ENCODE results near the gene CHCHD3.

The CHCHD3 gene

DNA sequence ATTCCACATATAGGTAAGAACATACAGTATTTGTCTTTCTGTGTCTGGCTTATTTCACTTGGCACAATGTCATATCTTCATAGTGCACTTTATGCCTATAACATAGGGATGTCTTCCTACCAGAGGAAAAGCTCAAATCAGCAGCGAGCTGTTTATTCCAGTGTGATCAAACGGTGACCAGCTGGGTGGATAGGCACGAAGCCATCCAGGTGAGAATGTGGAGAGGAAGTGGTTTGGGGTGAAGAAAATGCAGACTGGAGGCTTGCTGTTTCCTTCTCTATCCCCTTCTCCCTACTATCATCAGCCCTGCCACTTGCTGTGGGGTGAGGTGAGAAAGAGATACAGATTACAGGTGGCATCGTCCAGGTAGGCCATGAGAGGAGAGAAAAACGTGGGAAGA lies 52.4 kb downstream of the CHCHD3 start:
- no peak for TF ChIP-seq TSHZ2 (CRISPR knock-in tag; IDR thresholded peaks at IDR 0.05)
- TF ChIP-seq, protein P1, sequence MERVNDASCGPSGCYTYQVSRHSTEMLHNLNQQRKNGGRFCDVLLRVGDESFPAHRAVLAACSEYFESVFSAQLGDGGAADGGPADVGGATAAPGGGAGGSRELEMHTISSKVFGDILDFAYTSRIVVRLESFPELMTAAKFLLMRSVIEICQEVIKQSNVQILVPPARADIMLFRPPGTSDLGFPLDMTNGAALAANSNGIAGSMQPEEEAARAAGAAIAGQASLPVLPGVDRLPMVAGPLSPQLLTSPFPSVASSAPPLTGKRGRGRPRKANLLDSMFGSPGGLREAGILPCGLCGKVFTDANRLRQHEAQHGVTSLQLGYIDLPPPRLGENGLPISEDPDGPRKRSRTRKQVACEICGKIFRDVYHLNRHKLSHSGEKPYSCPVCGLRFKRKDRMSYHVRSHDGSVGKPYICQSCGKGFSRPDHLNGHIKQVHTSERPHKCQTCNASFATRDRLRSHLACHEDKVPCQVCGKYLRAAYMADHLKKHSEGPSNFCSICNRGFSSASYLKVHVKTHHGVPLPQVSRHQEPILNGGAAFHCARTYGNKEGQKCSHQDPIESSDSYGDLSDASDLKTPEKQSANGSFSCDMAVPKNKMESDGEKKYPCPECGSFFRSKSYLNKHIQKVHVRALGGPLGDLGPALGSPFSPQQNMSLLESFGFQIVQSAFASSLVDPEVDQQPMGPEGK (CRISPR knock-in tag; IDR thresholded peaks at IDR 0.05; ENCODE audit: borderline replicate concordance) = no peak
- no peak for TF ChIP-seq ARNTL (CRISPR knock-in tag; IDR thresholded peaks at IDR 0.05; ENCODE audit: borderline replicate concordance, low read depth)
- ATAC-seq = no peak

- TF ChIP-seq OSR1 (CRISPR knock-in tag; IDR thresholded peaks at IDR 0.05) (no peak), ESRRG (CRISPR knock-in tag; IDR thresholded peaks at IDR 0.05) (no peak), TSHZ2 (CRISPR knock-in tag; IDR thresholded peaks at IDR 0.05) (no peak), ZNF70 (CRISPR knock-in tag; IDR thresholded peaks at IDR 0.05) (no peak), TOX (CRISPR knock-in tag; IDR thresholded peaks at IDR 0.05; ENCODE audit: borderline replicate concordance) (no peak), ARNTL (CRISPR knock-in tag; IDR thresholded peaks at IDR 0.05; ENCODE audit: borderline replicate concordance, low read depth) (no peak), PPARA (CRISPR knock-in tag; IDR thresholded peaks at IDR 0.05; ENCODE audit: borderline replicate concordance) (no peak), ZFP30 (CRISPR knock-in tag; IDR thresholded peaks at IDR 0.05) (no peak)
- TF ChIP-seq, protein P2, sequence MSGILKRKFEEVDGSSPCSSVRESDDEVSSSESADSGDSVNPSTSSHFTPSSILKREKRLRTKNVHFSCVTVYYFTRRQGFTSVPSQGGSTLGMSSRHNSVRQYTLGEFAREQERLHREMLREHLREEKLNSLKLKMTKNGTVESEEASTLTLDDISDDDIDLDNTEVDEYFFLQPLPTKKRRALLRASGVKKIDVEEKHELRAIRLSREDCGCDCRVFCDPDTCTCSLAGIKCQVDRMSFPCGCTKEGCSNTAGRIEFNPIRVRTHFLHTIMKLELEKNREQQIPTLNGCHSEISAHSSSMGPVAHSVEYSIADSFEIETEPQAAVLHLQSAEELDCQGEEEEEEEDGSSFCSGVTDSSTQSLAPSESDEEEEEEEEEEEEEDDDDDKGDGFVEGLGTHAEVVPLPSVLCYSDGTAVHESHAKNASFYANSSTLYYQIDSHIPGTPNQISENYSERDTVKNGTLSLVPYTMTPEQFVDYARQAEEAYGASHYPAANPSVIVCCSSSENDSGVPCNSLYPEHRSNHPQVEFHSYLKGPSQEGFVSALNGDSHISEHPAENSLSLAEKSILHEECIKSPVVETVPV (CRISPR knock-in tag; IDR thresholded peaks at IDR 0.05) = no peak
- TF ChIP-seq, protein P1 (CRISPR knock-in tag; IDR thresholded peaks at IDR 0.05; ENCODE audit: borderline replicate concordance) = no peak
- TF ChIP-seq, protein P3, sequence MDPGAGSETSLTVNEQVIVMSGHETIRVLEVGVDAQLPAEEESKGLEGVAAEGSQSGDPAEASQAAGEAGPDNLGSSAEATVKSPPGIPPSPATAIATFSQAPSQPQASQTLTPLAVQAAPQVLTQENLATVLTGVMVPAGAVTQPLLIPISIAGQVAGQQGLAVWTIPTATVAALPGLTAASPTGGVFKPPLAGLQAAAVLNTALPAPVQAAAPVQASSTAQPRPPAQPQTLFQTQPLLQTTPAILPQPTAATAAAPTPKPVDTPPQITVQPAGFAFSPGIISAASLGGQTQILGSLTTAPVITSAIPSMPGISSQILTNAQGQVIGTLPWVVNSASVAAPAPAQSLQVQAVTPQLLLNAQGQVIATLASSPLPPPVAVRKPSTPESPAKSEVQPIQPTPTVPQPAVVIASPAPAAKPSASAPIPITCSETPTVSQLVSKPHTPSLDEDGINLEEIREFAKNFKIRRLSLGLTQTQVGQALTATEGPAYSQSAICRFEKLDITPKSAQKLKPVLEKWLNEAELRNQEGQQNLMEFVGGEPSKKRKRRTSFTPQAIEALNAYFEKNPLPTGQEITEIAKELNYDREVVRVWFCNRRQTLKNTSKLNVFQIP (CRISPR knock-in tag; IDR thresholded peaks at IDR 0.05; ENCODE audit: borderline replicate concordance, low read depth) = no peak
- no peak for ATAC-seq
These were observed 54.5 kb downstream of the CHCHD3 start for GRCh38 chr7:133027397-133027796.

DNA sequence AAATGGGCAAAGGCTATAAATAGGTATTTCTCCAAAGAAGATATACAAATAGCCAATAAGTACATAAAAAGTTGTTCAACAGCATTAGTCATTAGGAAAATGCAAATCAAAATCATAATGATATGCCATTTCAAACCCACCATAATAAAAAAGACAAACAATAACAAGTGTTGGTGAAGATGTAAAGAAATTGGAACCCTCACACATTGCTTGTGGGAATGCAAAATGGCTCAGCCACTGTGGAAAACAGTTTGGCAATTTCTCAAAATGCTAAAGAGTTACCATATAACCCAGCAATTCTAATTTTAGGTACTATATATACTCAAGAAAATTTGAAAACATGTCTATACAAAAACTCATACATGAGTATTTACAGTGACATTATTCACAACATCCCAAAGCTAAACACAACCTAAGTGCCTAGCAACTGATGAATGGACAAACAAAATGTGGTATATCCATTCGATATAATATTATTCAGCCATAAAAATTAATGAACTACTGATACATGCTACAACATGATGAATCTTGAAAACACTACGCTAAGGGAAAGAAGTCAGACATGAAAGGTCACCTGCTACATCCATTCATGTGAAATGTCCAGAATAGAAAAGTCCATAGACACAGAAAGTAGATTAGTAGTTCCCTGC lies 55.6 kb downstream of the CHCHD3 start:
- peak; percentile 91 for TF ChIP-seq ZNF8 (CRISPR knock-in tag; IDR thresholded peaks at IDR 0.05)
- TF ChIP-seq SNAI2 (CRISPR knock-in tag; IDR thresholded peaks at IDR 0.05) = no peak
- ATAC-seq = no peak

All from SK-N-SH treated with all-trans-retinoic acid at 6 μM for 48 hours (cell line).